Measurements from ENCODE around the gene ARHGAP22. TPM values are rescaled to one million over a fixed set of nuclear protein-coding genes. Genes with fewer than 3 reads are reported as not detected.

ARHGAP22 gene
- total RNA-seq, 1 donor, result 22.9 TPM

- no peak for DNase-seq (ENCODE audit: low read depth)
Observed at GRCh38 chr10:48449501-48450232, 155.2 kb downstream of the ARHGAP22 start.

GRCh38 chr10:48448796-48449195 is 156.1 kb downstream of the ARHGAP22 start:
- TF ChIP-seq CTCF (IDR thresholded peaks at IDR 0.05; ENCODE audit: insufficient read depth, low read depth, low read length), result no peak
- no peak overlapping the region for H3K4me3 ChIP-seq (ENCODE audit: low read depth, low read length)
- DNase-seq (ENCODE audit: low read depth), result no peak

More at GRCh38 chr10:48449501-48450232, 155.2 kb downstream of the ARHGAP22 start:
- no peak overlapping the region for H3K4me3 ChIP-seq (ENCODE audit: low read depth, low read length)
- TF ChIP-seq CTCF (IDR thresholded peaks at IDR 0.05; ENCODE audit: insufficient read depth, low read depth, low read length), result no peak

- H3K4me3 ChIP-seq (ENCODE audit: low read depth, low read length), result no peak overlapping the region
- TF ChIP-seq CTCF (IDR thresholded peaks at IDR 0.05; ENCODE audit: insufficient read depth, low read depth, low read length), result no peak
- DNase-seq (ENCODE audit: low read depth), result no peak
Observed at GRCh38 chr10:48447356-48448215, 157.3 kb downstream of the ARHGAP22 start.

- no peak overlapping the region for H3K4me3 ChIP-seq (ENCODE audit: low read depth, low read length)
- DNase-seq (ENCODE audit: low read depth), result no peak
Observed at GRCh38 chr10:48446785-48447184, 158.1 kb downstream of the ARHGAP22 start.

GRCh38 chr10:48445932-48446331 is 158.9 kb downstream of the ARHGAP22 start:
- no peak overlapping the region for H3K4me3 ChIP-seq (ENCODE audit: low read depth, low read length)
- DNase-seq (ENCODE audit: low read depth), result no peak
- TF ChIP-seq CTCF (IDR thresholded peaks at IDR 0.05; ENCODE audit: insufficient read depth, low read depth, low read length), result no peak

More at GRCh38 chr10:48446785-48447184, 158.1 kb downstream of the ARHGAP22 start:
- TF ChIP-seq CTCF (IDR thresholded peaks at IDR 0.05; ENCODE audit: insufficient read depth, low read depth, low read length), result no peak

- TF ChIP-seq CTCF (IDR thresholded peaks at IDR 0.05; ENCODE audit: insufficient read depth, low read depth, low read length), result no peak
- no peak overlapping the region for H3K4me3 ChIP-seq (ENCODE audit: low read depth, low read length)
- DNase-seq (ENCODE audit: low read depth), result no peak
Observed at GRCh38 chr10:48444861-48445841, 159.7 kb downstream of the ARHGAP22 start.
